GM19438 (cell line): ENCODE measurements around the gene SUOX.
"Not testable (repeated sequence)": the region's sequence is repeated elsewhere in the genome, so short reads cannot be mapped to it uniquely, and the experiment has no call there.

Source experiments
- ATAC-seq: cut with Tn5 transposase; IDR thresholded peaks from one replicate; pipeline ENCODE4 v1.9.1; 2021; ENCODE audit warnings: low read depth; ENCODE audit not compliant: unreplicated experiment

The SUOX gene

GRCh38 chr12:56017181-56017580 lies 20.1 kb downstream of the SUOX start:
- ATAC-seq = no peak

- no peak for ATAC-seq
Measured at GRCh38 chr12:56018356-56018755, 21.3 kb downstream of the SUOX start.

- ATAC-seq = no peak
Measured at GRCh38 chr12:56020423-56021184, 23.5 kb downstream of the SUOX start, which contains the start of gene IKZF4. IKZF4 (plus strand) TSS chr12:56021043; CDS start chr12:56021494, 451 bp downstream.

GRCh38 chr12:56021889-56022497 lies 24.9 kb downstream of the SUOX start:
- no peak for ATAC-seq

- no peak for ATAC-seq
Measured at GRCh38 chr12:56028511-56029165, 31.6 kb downstream of the SUOX start.

- ATAC-seq = no peak
Measured at GRCh38 chr12:56029166-56029519, 32.1 kb downstream of the SUOX start.

GRCh38 chr12:56029666-56030293 lies 32.7 kb downstream of the SUOX start:
- no peak for ATAC-seq

- no peak for ATAC-seq
Measured at GRCh38 chr12:56031987-56032386, 34.9 kb downstream of the SUOX start.

GRCh38 chr12:56034586-56035332 lies 37.7 kb downstream of the SUOX start:
- ATAC-seq = no peak

- no peak for ATAC-seq
Measured at GRCh38 chr12:56037161-56037560, 40.1 kb downstream of the SUOX start.

- ATAC-seq = no peak
Measured at GRCh38 chr12:56038022-56038655, 41.1 kb downstream of the SUOX start.

GRCh38 chr12:56040151-56040550 lies 43.1 kb downstream of the SUOX start:
- no peak for ATAC-seq

- ATAC-seq = peak; percentile 7
Measured at GRCh38 chr12:56040963-56041551, 44.0 kb downstream of the SUOX start.

- peak; percentile 92 for ATAC-seq
Measured at GRCh38 chr12:56041552-56042429, 44.7 kb downstream of the SUOX start, which contains the start of gene RPS26. RPS26 (plus strand) TSS chr12:56041918; CDS start chr12:56042167, 249 bp downstream.

GRCh38 chr12:56042430-56042813 lies 45.3 kb downstream of the SUOX start:
- ATAC-seq = not testable (repeated sequence)

- no peak for ATAC-seq
Measured at GRCh38 chr12:56042843-56043242, 45.8 kb downstream of the SUOX start.

- no peak for ATAC-seq
Measured at GRCh38 chr12:56046027-56046780, 49.1 kb downstream of the SUOX start.

GRCh38 chr12:56053407-56053893 lies 56.4 kb downstream of the SUOX start:
- no peak for ATAC-seq
